ENCODE measurements around the gene NANP.

- TF ChIP-seq CTCF (IDR thresholded peaks at IDR 0.05) = no peak
- no peak for TF ChIP-seq ZFX (IDR thresholded peaks at IDR 0.05; ENCODE audit: borderline replicate concordance)
Observed at GRCh38 chr20:25592135-25592852, 31.5 kb downstream of the NANP start.

Measured in 22Rv1 (cell line).